HCT116 (cell line): ENCODE data around the gene INSL3. TPM values are rescaled to one million over a fixed set of nuclear protein-coding genes. Genes with fewer than 3 reads are reported as not detected.
A peak's percentile ranks its signal among the peaks of the same experiment; 100 is the strongest.
"Not testable (repeated sequence)": the region's sequence is repeated elsewhere in the genome, so short reads cannot be mapped to it uniquely, and the experiment has no call there.

ENCODE experiments used
- ATAC-seq: fragments of 200-7000 bp; cut with Tn5 transposase; 2 replicates; pipeline ENCODE4 v1.9.1; 2020; ENCODE audit warnings: mild to moderate bottlenecking, moderate library complexity
- BruUV-seq: library from RNA; stranded (reverse); fragments of 400-500 nt; replicated peaks from 2 replicates; lab custom pipeline; 2021; lab: Mats Ljungman, UMichigan
- CTCF ChIA-PET: fragments of 300-600 bp; sonication (Branson Sonifier 250); formaldehyde crosslinking; loops from one replicate; lab custom pipeline; 2021; ENCODE audit warnings: antibody characterized with exemption; lab: Charles Lee
- POLR2A ChIA-PET: fragments of 300-600, 350-600 bp; sonication (Branson Sonifier 250); formaldehyde crosslinking; loops from one replicate; lab custom pipeline; 2021; ENCODE audit warnings: antibody characterized with exemption; lab: Charles Lee
- RAD21 ChIA-PET, 2 experiments: fragments of 300-600 bp; sonication (Branson Sonifier 250); formaldehyde crosslinking; loops; one replicate each; lab custom pipeline; 2023; ENCODE audit warnings: low total read pairs in 2 of 2; ENCODE audit not compliant: uncharacterized antibody in 2 of 2, unreplicated experiment in 2 of 2, low non-redundant PET in 1 of 2; lab: Charles Lee
- DNase-seq: peaks from one replicate; pipeline ENCODE4 v3.0.0-alpha.2; 2010; ENCODE audit warnings: low read depth, low spot score
- H2AFZ ChIP-seq: fragments of 200-600 bp; shearing (Covaris generic), sonication (generic); 2 replicates; pipeline ENCODE4 v1.6.1; 2017; ENCODE audit warnings: low read depth, mixed run types, mixed read lengths, antibody characterized with exemption, low read length; ENCODE audit not compliant: poor library complexity, severe bottlenecking
- H3K27ac ChIP-seq: 2 replicates; pipeline ENCODE4 v1.5.1; 2012; ENCODE audit warnings: low read depth, low read length
- H3K27me3 ChIP-seq: fragments of 200-600 bp; sonication (generic); 2 replicates; pipeline ENCODE4 v1.6.1; 2016; ENCODE audit warnings: mixed run types, low read length, mixed read lengths; ENCODE audit not compliant: insufficient read depth
- H3K36me3 ChIP-seq, 2 experiments: fragments of 200-500 bp in 1 of 2; fragments of 200-600 bp in 1 of 2; sonication (Bioruptor generic) in 1 of 2; sonication (generic) in 1 of 2; 2 replicates each; pipeline versions ENCODE4 v1.5.1 to v1.6.1; 2014 to 2016; ENCODE audit warnings: low read length in 2 of 2, inconsistent platforms in 1 of 2, mixed read lengths in 1 of 2, mixed run types in 1 of 2; ENCODE audit not compliant: insufficient read depth in 2 of 2, control insufficient read depth in 1 of 2
- H3K4me1 ChIP-seq, 2 experiments: fragments of 200-600 bp in 1 of 2; sonication (generic) in 1 of 2; 2 replicates each; pipeline versions ENCODE4 v1.5.1 to v1.6.1; 2012 to 2017; ENCODE audit warnings: low read length in 2 of 2, inconsistent platforms in 1 of 2, mild to moderate bottlenecking in 1 of 2, mixed read lengths in 1 of 2, mixed run types in 1 of 2, moderate library complexity in 1 of 2; ENCODE audit not compliant: insufficient read depth in 2 of 2, control insufficient read depth in 1 of 2
- H3K4me2 ChIP-seq: fragments of 200-600 bp; sonication (generic); 2 replicates; pipeline ENCODE4 v1.6.1; 2017; ENCODE audit warnings: mixed run types, low read length, mixed read lengths
- H3K4me3 ChIP-seq, 2 experiments: fragments of 200-600 bp in 1 of 2; sonication (generic) in 1 of 2; replicated peaks in 1 of 2; 2 replicates each; pipeline ENCODE4 v1.5.1; 2011 to 2016; ENCODE audit warnings: low read length in 2 of 2, control low read depth in 1 of 2, low read depth in 1 of 2, mild to moderate bottlenecking in 1 of 2, mixed read lengths in 1 of 2, mixed run types in 1 of 2
- H3K79me2 ChIP-seq: fragments of 200-600 bp; sonication (generic); 2 replicates; pipeline ENCODE4 v1.6.1; 2017; ENCODE audit warnings: mild to moderate bottlenecking, mixed run types, low read length, moderate library complexity, mixed read lengths; ENCODE audit not compliant: insufficient read depth
- H3K9ac ChIP-seq: fragments of 200-600 bp; sonication (generic); 2 replicates; pipeline ENCODE4 v1.6.1; 2016; ENCODE audit warnings: low read length, mixed read lengths
- H3K9me2 ChIP-seq: fragments of 200-600 bp; sonication (generic), shearing (Covaris generic); 2 replicates; pipeline ENCODE4 v1.6.1; 2017; ENCODE audit warnings: mixed run types, mild to moderate bottlenecking, moderate library complexity; ENCODE audit not compliant: insufficient read depth
- H3K9me3 ChIP-seq, 2 experiments: fragments of 200-500 bp in 1 of 2; fragments of 200-600 bp in 1 of 2; sonication (Bioruptor generic) in 1 of 2; sonication (generic) in 1 of 2; 2 replicates each; pipeline ENCODE4 v1.6.1; 2014 to 2017; ENCODE audit warnings: low read length in 2 of 2, mixed read lengths in 2 of 2, inconsistent platforms in 1 of 2, low read depth in 1 of 2, mild to moderate bottlenecking in 1 of 2, mixed run types in 1 of 2, moderate library complexity in 1 of 2; ENCODE audit not compliant: control insufficient read depth in 1 of 2, insufficient read depth in 1 of 2
- H4K20me1 ChIP-seq: fragments of 200-600 bp; sonication (generic), shearing (Covaris generic); 2 replicates; pipeline ENCODE4 v1.6.1; 2017; ENCODE audit warnings: mixed run types, mild to moderate bottlenecking, moderate library complexity; ENCODE audit not compliant: insufficient read depth
- CTCF ChIP-seq, 3 experiments: fragments of 200-600 bp in 1 of 3; sonication (generic) in 1 of 3; IDR thresholded peaks in 2 of 3; conservative IDR thresholded peaks in 1 of 3; 2 replicates each; pipeline ENCODE4 v1.5.1; 2012 to 2017; ENCODE audit warnings: low read depth in 2 of 3, low read length in 2 of 3, antibody characterized with exemption in 1 of 3, borderline replicate concordance in 1 of 3, control low read depth in 1 of 3, mild to moderate bottlenecking in 1 of 3, mixed read lengths in 1 of 3, mixed run types in 1 of 3, moderate library complexity in 1 of 3; ENCODE audit not compliant: insufficient read depth in 1 of 3
- ZBTB33 ChIP-seq: IDR thresholded peaks from 2 replicates; pipeline ENCODE4 v1.6.1; 2011; ENCODE audit warnings: mild to moderate bottlenecking, low read length, moderate library complexity; ENCODE audit not compliant: insufficient replicate concordance; ENCODE audit errors: extremely low read depth
- intact Hi-C: fragments of 100-400 bp; cut with micrococcal nuclease; formaldehyde crosslinking; loops from 2 replicates; pipeline ENCODE4 v1.10.0; 2022
- total RNA-seq: library from RNA; stranded (reverse); gene quantifications from one replicate; pipeline ENCODE4 v1.2.1, GENCODE V29; 2021; ENCODE audit not compliant: unreplicated experiment

The INSL3 gene
- total RNA-seq, 1 experiment from 2014 or later = 0.96 TPM

- TF ChIP-seq CTCF (IDR thresholded peaks at IDR 0.05 in 2 of 3, conservative IDR thresholded peaks at IDR 0.05 in 1 of 3; ENCODE audit: borderline replicate concordance in 1 of 3, insufficient read depth in 1 of 3, low read depth in 2 of 3, low read length in 2 of 3) = peak in 2 of 3 experiments; percentile 86 to 89; a peak in 5 of 6 replicates
- TF ChIP-seq ZBTB33 = no peak
- Histone ChIP-seq H3K9me3 (no peaks in the 10 kb centered on the region), H3K9me2 (no peaks in the 10 kb centered on the region), H3K27ac (peak overlapping the region; percentile 41; the same call in 1 of the 2 replicates), H4K20me1 (no peaks in the 10 kb centered on the region), H3K4me1 (peaks cover 9 to 19% of the 10 kb centered on the region in 2 experiments; a peak in 3 of 4 replicates), H3K79me2 (no peaks in the 10 kb centered on the region), H3K36me3 (peaks cover 0 to 6% of the 10 kb centered on the region in 2 experiments; a peak in 1 of 4 replicates), H3K4me3 (no peak overlapping the region), H3K9ac (no peak overlapping the region), H3K27me3 (no peaks in the 10 kb centered on the region), H3K4me2 (no peak overlapping the region), H2AFZ (no peak overlapping the region)
- RAD21 ChIA-PET = no interaction called here
- BruUV-seq = no TSS peak
- POLR2A ChIA-PET = no interaction called here
- CTCF ChIA-PET = interaction anchor here (1.6 to 1.9 kb wide), 2 partner anchors 11 to 47 kb away, joined by 3 to 5 read pairs; partner anchors contain the start of gene B3GNT3
- DNase-seq = no peak
- peak; percentile 60 for ATAC-seq
- intact Hi-C loops = no loop called here
These were observed 36.9 kb downstream of the INSL3 start for GRCh38 chr19:17784201-17785008.

GRCh38 chr19:17783721-17784120, 37.6 kb downstream of the INSL3 start:
- not testable (repeated sequence) for ATAC-seq, H2AFZ ChIP-seq
- RAD21 ChIA-PET = interaction anchor here in 1 of 2 experiments (0.8 kb wide), 1 partner anchor 69 kb away, joined by 4 read pairs; no protein-coding TSS in a partner anchor

More at GRCh38 chr19:17783721-17784120, 37.6 kb downstream of the INSL3 start:
- H3K9me3 ChIP-seq, H3K4me3 ChIP-seq, intact Hi-C loops, DNase-seq, H3K9ac ChIP-seq, H4K20me1 ChIP-seq, H3K9me2 ChIP-seq, H3K4me2 ChIP-seq, H3K36me3 ChIP-seq, BruUV-seq, H3K79me2 ChIP-seq, H3K27me3 ChIP-seq: not testable (repeated sequence)
- ChIA-PET POLR2A (interaction anchor here (1.0 kb wide), 1 partner anchor 8 kb away, joined by 3 read pairs; no protein-coding TSS in a partner anchor), CTCF (interaction anchor here (0.8 to 1.6 kb wide), 3 partner anchors 11 to 47 kb away, joined by 3 read pairs; partner anchors contain the start of gene B3GNT3)
- Histone ChIP-seq H3K4me1 (peaks cover 9 to 21% of the 10 kb centered on the region in 2 experiments; a peak in 3 of 4 replicates), H3K27ac (peak overlapping the region; percentile 41; the same call in 1 of the 2 replicates)
